Duodenal mucosa (tissue), 2 donors: ENCODE results near the gene YIPF4.
"Not testable (repeated sequence)": the region's sequence is repeated elsewhere in the genome, so short reads cannot be mapped to it uniquely, and the experiment has no call there.

Experiments
- H3K27ac ChIP-seq: one replicate; pipeline ENCODE4 v1.7.0; 2013; ENCODE audit warnings: low read depth, low read length
- H3K27me3 ChIP-seq, 2 donors: one replicate each; pipeline ENCODE4 v1.7.0; 2013; ENCODE audit warnings: low read length in 2 of 2, control low read depth in 1 of 2; ENCODE audit not compliant: insufficient read depth in 2 of 2, control insufficient read depth in 1 of 2
- H3K36me3 ChIP-seq, 2 donors: one replicate each; pipeline ENCODE4 v1.7.0; 2013; ENCODE audit warnings: low read length in 2 of 2, control low read depth in 1 of 2; ENCODE audit not compliant: insufficient read depth in 2 of 2, control insufficient read depth in 1 of 2
- H3K4me1 ChIP-seq, 2 donors: one replicate each; pipeline ENCODE4 v1.7.0; 2013; ENCODE audit warnings: low read length in 2 of 2, control low read depth in 1 of 2; ENCODE audit not compliant: insufficient read depth in 2 of 2, control insufficient read depth in 1 of 2
- H3K4me3 ChIP-seq, 2 donors: one replicate each; pipeline ENCODE4 v1.7.0; 2013; ENCODE audit warnings: low read length in 2 of 2, low read depth in 1 of 2
- H3K9ac ChIP-seq, 2 donors: one replicate each; pipeline ENCODE4 v1.7.0; 2013; ENCODE audit warnings: low read length in 2 of 2, low read depth in 1 of 2
- H3K9me3 ChIP-seq, 2 donors: one replicate each; pipeline ENCODE4 v1.7.0; 2013; ENCODE audit warnings: low read length in 2 of 2, control low read depth in 1 of 2; ENCODE audit not compliant: control insufficient read depth in 1 of 2

Gene YIPF4

GRCh38 chr2:32328679-32329078 lies 51.0 kb downstream of the YIPF4 start:
- not testable (repeated sequence) for H3K4me3 ChIP-seq, H3K9ac ChIP-seq, H3K27ac ChIP-seq

GRCh38 chr2:32329180-32329980 lies 51.7 kb downstream of the YIPF4 start:
- peak overlapping the region; percentile 68 for H3K27ac ChIP-seq
- H3K9ac ChIP-seq = not testable (repeated sequence)

More at GRCh38 chr2:32328679-32329078, 51.0 kb downstream of the YIPF4 start:
- peaks cover 14 to 20% of the 10 kb centered on the region in 2 donors for H3K4me1 ChIP-seq
- H3K36me3 ChIP-seq, H3K9me3 ChIP-seq, H3K27me3 ChIP-seq: not testable (repeated sequence)

DNA sequence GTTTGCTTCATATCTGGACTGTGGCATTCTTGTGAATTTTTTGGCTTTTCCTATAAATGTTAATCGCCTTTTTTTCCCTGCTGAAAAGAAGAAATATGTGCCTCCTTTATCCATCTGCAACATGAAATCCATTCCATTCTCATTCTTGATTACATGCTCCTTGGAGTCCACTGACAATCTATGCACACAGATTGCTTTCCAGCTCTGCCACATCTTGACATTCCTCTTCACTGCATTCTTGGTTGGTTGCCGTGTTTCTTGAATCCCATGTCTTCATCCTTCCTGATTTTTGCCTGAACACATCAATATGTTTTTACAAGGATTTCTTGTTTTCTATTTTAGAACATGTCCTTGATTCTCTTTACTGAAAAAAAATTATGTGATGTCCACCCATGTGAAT lies 52.4 kb downstream of the YIPF4 start:
- Histone ChIP-seq H3K9ac (no peak overlapping the region), H3K9me3 (no peaks in the 10 kb centered on the region), H3K4me1 (peaks cover 14 to 20% of the 10 kb centered on the region in 2 donors), H3K36me3 (no peaks in the 10 kb centered on the region), H3K4me3 (no peak overlapping the region), H3K27ac (no peak overlapping the region), H3K27me3 (no peaks in the 10 kb centered on the region)

More at GRCh38 chr2:32329180-32329980, 51.7 kb downstream of the YIPF4 start:
- H3K9me3 ChIP-seq, H3K27me3 ChIP-seq, H3K36me3 ChIP-seq, H3K4me3 ChIP-seq: not testable (repeated sequence)
- peaks cover 14 to 20% of the 10 kb centered on the region in 2 donors for H3K4me1 ChIP-seq

DNA sequence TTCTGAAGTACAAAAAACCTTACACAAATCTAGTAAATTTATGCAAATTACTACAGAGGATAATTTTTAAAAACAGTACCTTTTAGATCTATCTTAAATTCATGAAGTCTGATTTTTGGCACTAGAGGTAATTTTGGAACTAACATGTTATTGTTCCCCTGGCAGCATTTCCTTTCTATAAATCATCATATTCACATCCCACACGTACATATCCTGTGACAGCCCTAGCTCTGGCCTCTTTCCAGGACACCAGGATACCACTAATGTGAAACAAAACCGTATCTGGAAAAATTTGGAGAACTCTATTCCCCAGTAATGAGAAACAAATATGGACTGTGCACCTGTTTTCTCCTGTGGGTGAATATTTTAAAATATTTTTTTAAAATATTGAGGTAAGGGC lies 65.1 kb downstream of the YIPF4 start:
- H3K9me3 ChIP-seq = no peaks in the 10 kb centered on the region
- H3K27ac ChIP-seq = no peak overlapping the region
- H3K4me1 ChIP-seq = no peaks in the 10 kb centered on the region
- no peak overlapping the region for H3K9ac ChIP-seq
- no peaks in the 10 kb centered on the region for H3K36me3 ChIP-seq
- H3K27me3 ChIP-seq = no peaks in the 10 kb centered on the region
- H3K4me3 ChIP-seq = no peak overlapping the region

- H3K27ac ChIP-seq, H3K36me3 ChIP-seq, H3K27me3 ChIP-seq, H3K4me1 ChIP-seq, H3K4me3 ChIP-seq, H3K9ac ChIP-seq, H3K9me3 ChIP-seq: not testable (repeated sequence)
These were observed 73.1 kb downstream of the YIPF4 start for GRCh38 chr2:32350797-32351196.

DNA sequence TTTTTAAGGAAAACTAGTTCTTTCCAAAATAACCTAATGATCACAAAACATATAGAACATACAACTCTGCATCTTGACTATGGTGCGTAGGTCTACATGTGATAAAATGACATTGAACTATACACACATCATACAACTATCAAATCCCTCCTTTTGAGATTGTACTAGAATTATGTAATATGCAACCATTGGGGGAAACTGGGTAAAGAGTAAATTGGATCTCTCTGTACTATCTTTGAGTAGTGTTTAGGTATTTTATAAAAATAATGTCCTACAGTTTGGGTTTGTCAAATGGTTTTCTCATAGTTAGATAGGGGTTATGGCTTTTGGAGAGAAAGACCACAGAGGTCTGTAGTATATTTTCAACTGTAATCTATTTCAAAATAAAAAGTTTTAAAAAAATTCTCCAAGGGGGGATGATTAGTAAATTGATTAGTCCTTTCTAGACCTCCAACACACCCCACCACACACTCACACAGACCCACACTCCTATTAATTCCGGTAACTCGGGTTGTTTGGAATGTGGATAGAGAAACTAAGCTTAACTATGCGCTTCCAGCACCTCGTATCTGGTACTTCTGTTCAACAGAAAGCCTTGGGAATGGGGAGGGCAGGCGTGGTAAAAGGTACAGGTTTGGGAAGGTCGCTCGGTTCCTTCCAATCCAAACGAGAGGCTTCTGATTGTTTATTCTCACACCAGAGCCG lies 78.4 kb downstream of the YIPF4 start:
- Histone ChIP-seq H3K27ac (peak overlapping the region; percentile 98), H3K9ac (peak overlapping the region; percentile 90 to 98), H3K9me3 (no peaks in the 10 kb centered on the region), H3K4me1 (peaks cover 18 to 30% of the 10 kb centered on the region in 2 donors), H3K4me3 (peak overlapping the region; percentile 91 to 99), H3K27me3 (no peaks in the 10 kb centered on the region), H3K36me3 (peaks cover 0 to 1% of the 10 kb centered on the region in 2 donors)

- peaks cover 18 to 30% of the 10 kb centered on the region in 2 donors for H3K4me1 ChIP-seq
- H3K27me3 ChIP-seq = no peaks in the 10 kb centered on the region
- no peaks in the 10 kb centered on the region for H3K9me3 ChIP-seq
These were observed 79.1 kb downstream of the YIPF4 start, which contains the start of gene BIRC6 for GRCh38 chr2:32356681-32357317. BIRC6 (plus strand) TSS chr2:32357023; CDS start chr2:32357162, 139 bp downstream.

GRCh38 chr2:32357318-32358110 lies 79.8 kb downstream of the YIPF4 start:
- H3K9me3 ChIP-seq = no peaks in the 10 kb centered on the region
- peak overlapping the region; percentile 98 for H3K27ac ChIP-seq
- H3K27me3 ChIP-seq = no peaks in the 10 kb centered on the region
- H3K36me3 ChIP-seq = peaks cover 0 to 5% of the 10 kb centered on the region in 2 donors
- H3K4me1 ChIP-seq = peaks cover 18 to 30% of the 10 kb centered on the region in 2 donors
- peak overlapping the region; percentile 90 to 98 for H3K9ac ChIP-seq
- peak overlapping the region; percentile 91 to 99 for H3K4me3 ChIP-seq

More at GRCh38 chr2:32356681-32357317, 79.1 kb downstream of the YIPF4 start, which contains the start of gene BIRC6:
- Histone ChIP-seq H3K27ac (peak within 1 kb of the TSS; percentile 98), H3K9ac (peak within 1 kb of the TSS; percentile 90 to 98), H3K36me3 (peaks cover 0 to 5% of the 10 kb centered on the region in 2 donors), H3K4me3 (peak within 1 kb of the TSS; percentile 91 to 99)

DNA sequence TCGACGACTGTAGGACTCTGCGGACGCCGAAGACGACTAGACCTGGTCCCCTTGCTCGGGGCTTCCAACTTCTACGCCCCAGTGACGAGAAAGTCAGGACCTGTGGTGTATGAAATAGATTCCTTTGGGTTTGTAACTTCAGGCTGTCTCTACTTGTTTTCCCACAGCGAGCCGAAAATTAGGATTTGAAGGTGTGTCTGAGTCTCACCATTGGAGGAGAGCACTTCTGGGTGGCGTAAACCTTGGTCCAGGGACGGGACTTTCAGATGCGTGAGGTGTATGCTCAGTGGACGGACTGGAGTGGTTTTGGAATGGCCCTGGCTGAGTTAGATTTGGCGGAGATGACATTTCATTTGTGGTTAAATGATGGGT lies 80.4 kb downstream of the YIPF4 start:
- Histone ChIP-seq H3K27ac (no peak overlapping the region), H3K9ac (peak overlapping the region; percentile 75 to 90), H3K4me3 (peak overlapping the region; percentile 91 to 99), H3K9me3 (no peaks in the 10 kb centered on the region), H3K4me1 (peaks cover 18 to 33% of the 10 kb centered on the region in 2 donors), H3K27me3 (no peaks in the 10 kb centered on the region), H3K36me3 (peaks cover 0 to 5% of the 10 kb centered on the region in 2 donors)
